ENCODE measurements around the gene SIX2.

Gene SIX2

DNA sequence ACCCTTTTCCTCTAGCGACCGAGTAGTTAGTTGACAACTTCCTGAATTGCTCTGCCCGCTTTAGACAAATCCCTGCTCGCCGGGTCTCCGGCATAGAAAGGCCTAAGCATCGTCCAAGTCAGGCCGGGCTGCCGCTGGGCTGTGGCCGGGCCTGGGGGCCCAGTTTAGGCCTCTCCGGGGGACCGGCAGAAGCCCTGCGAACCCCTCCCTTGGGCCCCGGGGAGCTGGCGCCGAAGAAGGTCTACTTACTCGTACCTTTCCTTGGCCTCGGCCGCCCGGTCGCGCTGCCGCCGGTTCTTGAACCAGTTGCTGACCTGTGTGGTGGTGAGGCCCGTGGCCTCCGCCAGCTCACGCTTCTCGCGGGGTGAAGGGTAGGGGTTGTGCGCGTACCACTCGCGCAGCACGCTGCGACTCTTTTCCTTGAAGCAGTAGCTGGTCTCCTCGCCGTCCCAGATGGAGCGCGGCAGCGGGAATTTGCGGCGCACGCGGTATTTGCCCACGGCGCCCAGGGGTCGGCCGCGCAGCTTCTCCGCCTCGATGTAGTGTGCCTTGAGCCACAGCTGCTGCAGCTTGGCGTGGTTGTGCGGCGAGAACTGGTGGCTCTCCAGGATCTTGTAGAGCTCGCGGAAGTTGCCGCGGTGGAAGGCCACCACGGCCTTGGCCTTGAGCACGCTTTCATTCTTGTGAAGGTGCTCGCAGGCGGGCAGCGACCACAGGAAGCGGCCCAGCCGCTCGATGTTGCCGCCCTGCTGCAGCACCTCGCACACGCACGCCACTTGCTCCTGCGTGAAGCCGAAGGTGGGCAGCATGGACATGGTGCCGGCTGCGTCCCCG lies 739 bp downstream of the SIX2 start:
- peak overlapping the region; percentile 15 for H2BK5ac ChIP-seq (ENCODE audit: low read depth, low read length, poor library complexity, severe bottlenecking)
- no peak overlapping the region for H2BK12ac ChIP-seq (ENCODE audit: low read length in 2 of 2)
- WGBS, result 5% methylated on average over 74 of the region's 75 CpGs
- H3K4me3 ChIP-seq (ENCODE audit: insufficient read depth in 1 of 2, low read depth in 1 of 2, low read length in 2 of 2), result peak overlapping the region; percentile 71 to 86
- H3K4me1 ChIP-seq (ENCODE audit: control insufficient read depth, insufficient read depth, low read depth, low read length), result peaks cover 45% of the 10 kb centered on the region
- peak overlapping the region; percentile 24 for H3K27ac ChIP-seq (ENCODE audit: low read length, poor library complexity, severe bottlenecking)
- no peak overlapping the region for H4K8ac ChIP-seq (ENCODE audit: low read length)
- no peak overlapping the region for H4K91ac ChIP-seq (ENCODE audit: low read length)
- H2AK5ac ChIP-seq (ENCODE audit: low read length, severe bottlenecking), result no peak overlapping the region
- H2BK120ac ChIP-seq (ENCODE audit: low read depth, low read length), result no peak overlapping the region
- peak overlapping the region in 1 of 2 experiments; percentile 63 for H3K23ac ChIP-seq (ENCODE audit: low read length in 2 of 2)
- DNase-seq, result peak; percentile 15
- H3K9ac ChIP-seq (ENCODE audit: low read length), result peak overlapping the region; percentile 78
- H3K4ac ChIP-seq (ENCODE audit: low read depth in 1 of 2, low read length in 2 of 2), result no peak overlapping the region
- peaks cover 7% of the 10 kb centered on the region for H3K79me1 ChIP-seq (replicated peaks; ENCODE audit: low read length, poor library complexity, severe bottlenecking)
- H3K14ac ChIP-seq (ENCODE audit: low read length in 2 of 2), result peak overlapping the region in 1 of 2 experiments; percentile 23
- H3K4me2 ChIP-seq (ENCODE audit: low read length, poor library complexity, severe bottlenecking), result peak overlapping the region; percentile 54
- peaks cover 0 to 18% of the 10 kb centered on the region in 2 experiments for H3K36me3 ChIP-seq (ENCODE audit: control insufficient read depth in 1 of 2, insufficient read depth in 2 of 2, low read depth in 1 of 2, low read length in 2 of 2)
- peaks cover 20 to 66% of the 10 kb centered on the region in 2 experiments for H3K27me3 ChIP-seq (ENCODE audit: control insufficient read depth in 1 of 2, insufficient read depth in 1 of 2, low read length in 2 of 2)
- H3K9me3 ChIP-seq (ENCODE audit: control insufficient read depth, low read length), result no peaks in the 10 kb centered on the region
- no peak overlapping the region for H2BK15ac ChIP-seq (ENCODE audit: low read depth, poor library complexity, severe bottlenecking)
- H3K18ac ChIP-seq (ENCODE audit: low read depth in 1 of 2, low read length in 2 of 2), result no peak overlapping the region
- no peak overlapping the region for H2AFZ ChIP-seq (ENCODE audit: low read depth, low read length)

DNA sequence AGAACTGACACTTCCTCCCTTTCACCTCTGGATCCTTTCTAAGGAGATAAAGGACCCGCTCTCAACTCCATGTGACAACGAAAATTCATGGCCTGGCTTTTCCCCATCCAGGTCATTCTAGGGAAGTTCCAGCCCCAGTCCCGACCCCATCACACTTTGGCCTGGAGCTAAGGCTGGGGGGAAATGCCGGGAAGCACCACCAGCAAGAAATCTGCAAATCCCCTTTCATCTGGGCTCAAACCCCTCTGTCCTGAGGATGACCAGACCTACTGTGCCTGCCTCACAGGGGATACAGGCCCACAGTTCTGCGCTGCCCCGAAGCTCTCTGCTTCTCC lies 1.3 kb downstream of the SIX2 start:
- Histone ChIP-seq H3K27me3 (ENCODE audit: control insufficient read depth in 1 of 2, insufficient read depth in 1 of 2, low read length in 2 of 2) (peaks cover 23 to 66% of the 10 kb centered on the region in 2 experiments), H3K9me3 (ENCODE audit: control insufficient read depth, low read length) (no peaks in the 10 kb centered on the region), H2BK5ac (ENCODE audit: low read depth, low read length, poor library complexity, severe bottlenecking) (peak overlapping the region; percentile 32), H3K4me2 (ENCODE audit: low read length, poor library complexity, severe bottlenecking) (peak overlapping the region; percentile 54), H3K27ac (ENCODE audit: low read length, poor library complexity, severe bottlenecking) (peak overlapping the region; percentile 24), H2BK120ac (ENCODE audit: low read depth, low read length) (no peak overlapping the region), H4K8ac (ENCODE audit: low read length) (no peak overlapping the region), H3K36me3 (ENCODE audit: control insufficient read depth in 1 of 2, insufficient read depth in 2 of 2, low read depth in 1 of 2, low read length in 2 of 2) (peaks cover 0 to 22% of the 10 kb centered on the region in 2 experiments), H2AFZ (ENCODE audit: low read depth, low read length) (no peak overlapping the region), H3K4me1 (ENCODE audit: control insufficient read depth, insufficient read depth, low read depth, low read length) (peaks cover 40% of the 10 kb centered on the region), H2BK12ac (ENCODE audit: low read length in 2 of 2) (no peak overlapping the region), H3K14ac (ENCODE audit: low read length in 2 of 2) (peak overlapping the region in 1 of 2 experiments; percentile 23), H3K79me1 (replicated peaks; ENCODE audit: low read length, poor library complexity, severe bottlenecking) (peaks cover 7% of the 10 kb centered on the region), H3K4me3 (ENCODE audit: insufficient read depth in 1 of 2, low read depth in 1 of 2, low read length in 2 of 2) (peak overlapping the region; percentile 71 to 86), H3K18ac (ENCODE audit: low read depth in 1 of 2, low read length in 2 of 2) (no peak overlapping the region), H3K4ac (ENCODE audit: low read depth in 1 of 2, low read length in 2 of 2) (no peak overlapping the region), H2BK15ac (ENCODE audit: low read depth, poor library complexity, severe bottlenecking) (no peak overlapping the region), H4K91ac (ENCODE audit: low read length) (no peak overlapping the region), H3K23ac (ENCODE audit: low read length in 2 of 2) (no peak overlapping the region), H2AK5ac (ENCODE audit: low read length, severe bottlenecking) (no peak overlapping the region), H3K9ac (ENCODE audit: low read length) (peak overlapping the region; percentile 78)
- WGBS, result 14% methylated on average over 6 of the region's 6 CpGs
- DNase-seq, result no peak

DNA sequence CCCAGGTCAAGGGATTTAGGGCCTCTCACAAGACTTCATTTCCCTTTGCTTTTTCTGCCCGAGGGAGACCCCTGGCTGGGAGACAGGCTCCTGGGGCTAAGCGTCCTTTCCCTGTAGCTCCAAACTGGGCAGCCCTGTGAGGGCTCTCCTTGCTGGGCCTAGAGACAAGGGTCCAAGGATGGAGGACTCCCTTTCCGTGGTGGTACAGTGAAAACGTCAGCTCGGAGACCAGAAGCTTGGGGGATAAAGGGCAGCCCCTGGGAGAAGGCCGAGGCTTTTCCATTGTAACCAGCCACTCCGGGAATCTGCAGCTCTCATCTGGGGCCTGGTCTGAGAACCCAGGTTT lies 2.3 kb downstream of the SIX2 start:
- Histone ChIP-seq H3K9ac (ENCODE audit: low read length) (peak overlapping the region; percentile 78), H3K27ac (ENCODE audit: low read length, poor library complexity, severe bottlenecking) (no peak overlapping the region), H3K23ac (ENCODE audit: low read length in 2 of 2) (no peak overlapping the region), H3K27me3 (ENCODE audit: control insufficient read depth in 1 of 2, insufficient read depth in 1 of 2, low read length in 2 of 2) (peaks cover 17 to 65% of the 10 kb centered on the region in 2 experiments), H3K18ac (ENCODE audit: low read depth in 1 of 2, low read length in 2 of 2) (no peak overlapping the region), H3K9me3 (ENCODE audit: control insufficient read depth, low read length) (no peaks in the 10 kb centered on the region), H2BK15ac (ENCODE audit: low read depth, poor library complexity, severe bottlenecking) (no peak overlapping the region), H2AFZ (ENCODE audit: low read depth, low read length) (no peak overlapping the region), H3K14ac (ENCODE audit: low read length in 2 of 2) (no peak overlapping the region), H2BK12ac (ENCODE audit: low read length in 2 of 2) (no peak overlapping the region), H3K4me1 (ENCODE audit: control insufficient read depth, insufficient read depth, low read depth, low read length) (peaks cover 40% of the 10 kb centered on the region), H3K36me3 (ENCODE audit: control insufficient read depth in 1 of 2, insufficient read depth in 2 of 2, low read depth in 1 of 2, low read length in 2 of 2) (peaks cover 0 to 23% of the 10 kb centered on the region in 2 experiments), H2BK5ac (ENCODE audit: low read depth, low read length, poor library complexity, severe bottlenecking) (no peak overlapping the region), H3K4me2 (ENCODE audit: low read length, poor library complexity, severe bottlenecking) (peak overlapping the region; percentile 54), H3K79me1 (replicated peaks; ENCODE audit: low read length, poor library complexity, severe bottlenecking) (peaks cover 6% of the 10 kb centered on the region), H4K91ac (ENCODE audit: low read length) (no peak overlapping the region), H4K8ac (ENCODE audit: low read length) (no peak overlapping the region), H2AK5ac (ENCODE audit: low read length, severe bottlenecking) (no peak overlapping the region), H2BK120ac (ENCODE audit: low read depth, low read length) (no peak overlapping the region), H3K4me3 (ENCODE audit: insufficient read depth in 1 of 2, low read depth in 1 of 2, low read length in 2 of 2) (peak overlapping the region; percentile 34 to 86), H3K4ac (ENCODE audit: low read depth in 1 of 2, low read length in 2 of 2) (no peak overlapping the region)
- no peak for DNase-seq
- 34% methylated on average over 7 of the region's 7 CpGs for WGBS

DNA sequence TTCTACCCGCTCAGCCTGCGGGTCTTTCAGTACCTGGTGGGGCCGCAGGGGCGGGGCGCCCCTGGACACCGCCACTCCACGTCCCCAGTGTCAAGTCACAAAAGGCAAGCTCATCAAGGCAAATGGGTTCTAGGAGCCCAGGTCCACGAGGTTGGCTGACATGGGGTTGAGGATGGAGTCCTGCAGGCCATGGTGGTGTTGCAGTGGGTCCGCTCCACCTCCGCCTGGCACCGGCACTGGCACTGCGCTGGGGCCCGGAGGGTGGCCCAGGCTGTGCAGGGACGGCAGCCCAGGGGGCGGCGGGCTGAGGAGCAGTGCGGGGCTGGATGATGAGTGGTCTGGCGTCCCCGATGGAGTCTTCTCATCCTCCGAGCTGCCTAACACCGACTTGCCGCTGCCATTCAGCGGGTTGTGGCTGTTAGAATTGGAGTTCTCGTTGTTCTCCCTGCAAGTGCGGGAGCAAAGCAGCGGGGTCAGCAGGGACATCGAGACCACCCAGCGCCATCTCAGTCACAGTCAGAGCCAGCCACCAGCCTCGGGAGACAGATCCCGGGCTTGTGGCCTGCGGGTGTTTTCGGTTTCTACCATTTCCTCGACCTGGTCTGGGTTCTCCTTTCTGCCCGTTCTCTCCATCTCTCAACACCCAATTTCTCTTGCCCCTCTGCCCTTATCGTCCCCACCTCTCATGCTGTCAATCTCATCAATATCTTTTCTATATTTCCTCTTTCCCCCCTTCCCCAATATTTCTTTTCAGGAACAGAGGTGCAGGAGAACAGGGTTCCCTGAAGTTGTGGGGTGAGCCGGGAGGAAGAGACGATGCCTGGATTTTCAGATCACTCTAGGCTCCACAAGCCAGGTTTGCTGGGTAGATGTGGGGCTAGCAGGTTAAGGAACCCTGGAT lies 3.0 kb downstream of the SIX2 start:
- no peak overlapping the region for H3K4ac ChIP-seq (ENCODE audit: low read depth in 1 of 2, low read length in 2 of 2)
- peak overlapping the region; percentile 54 for H3K4me2 ChIP-seq (ENCODE audit: low read length, poor library complexity, severe bottlenecking)
- no peak overlapping the region for H4K8ac ChIP-seq (ENCODE audit: low read length)
- H4K91ac ChIP-seq (ENCODE audit: low read length), result no peak overlapping the region
- H2AFZ ChIP-seq (ENCODE audit: low read depth, low read length), result no peak overlapping the region
- H3K4me1 ChIP-seq (ENCODE audit: control insufficient read depth, insufficient read depth, low read depth, low read length), result peaks cover 42% of the 10 kb centered on the region
- no peak for DNase-seq
- H3K36me3 ChIP-seq (ENCODE audit: control insufficient read depth in 1 of 2, insufficient read depth in 2 of 2, low read depth in 1 of 2, low read length in 2 of 2), result peaks cover 0 to 23% of the 10 kb centered on the region in 2 experiments
- H3K23ac ChIP-seq (ENCODE audit: low read length in 2 of 2), result no peak overlapping the region
- H2BK5ac ChIP-seq (ENCODE audit: low read depth, low read length, poor library complexity, severe bottlenecking), result no peak overlapping the region
- H2BK12ac ChIP-seq (ENCODE audit: low read length in 2 of 2), result no peak overlapping the region
- 21% methylated on average over 37 of the region's 37 CpGs for WGBS
- peaks cover 6% of the 10 kb centered on the region for H3K79me1 ChIP-seq (replicated peaks; ENCODE audit: low read length, poor library complexity, severe bottlenecking)
- no peak overlapping the region for H3K18ac ChIP-seq (ENCODE audit: low read depth in 1 of 2, low read length in 2 of 2)
- H3K27ac ChIP-seq (ENCODE audit: low read length, poor library complexity, severe bottlenecking), result no peak overlapping the region
- no peak overlapping the region for H2BK15ac ChIP-seq (ENCODE audit: low read depth, poor library complexity, severe bottlenecking)
- H3K27me3 ChIP-seq (ENCODE audit: control insufficient read depth in 1 of 2, insufficient read depth in 1 of 2, low read length in 2 of 2), result peaks cover 17 to 65% of the 10 kb centered on the region in 2 experiments
- H3K9ac ChIP-seq (ENCODE audit: low read length), result no peak overlapping the region
- no peak overlapping the region for H2BK120ac ChIP-seq (ENCODE audit: low read depth, low read length)
- H3K4me3 ChIP-seq (ENCODE audit: insufficient read depth in 1 of 2, low read depth in 1 of 2, low read length in 2 of 2), result peak overlapping the region in 1 of 2 experiments; percentile 40
- no peak overlapping the region for H3K14ac ChIP-seq (ENCODE audit: low read length in 2 of 2)
- no peak overlapping the region for H2AK5ac ChIP-seq (ENCODE audit: low read length, severe bottlenecking)
- H3K9me3 ChIP-seq (ENCODE audit: control insufficient read depth, low read length), result no peaks in the 10 kb centered on the region

Data from mesenchymal stem cell (in vitro differentiated cells and primary cell).